GM21619 (cell line): ENCODE measurements around the gene GFOD1.

Experiments used
- ATAC-seq: cut with Tn5 transposase; IDR thresholded peaks from one replicate; pipeline ENCODE4 v1.9.1; 2021; ENCODE audit not compliant: unreplicated experiment

GFOD1 gene

GRCh38 chr6:13486679-13487121 lies 700 bp downstream of the GFOD1 start:
- peak; percentile 24 for ATAC-seq

GRCh38 chr6:13485923-13486562 lies 1.4 kb downstream of the GFOD1 start:
- no peak for ATAC-seq

- ATAC-seq: no peak
Observed at GRCh38 chr6:13485303-13485702, 2.1 kb downstream of the GFOD1 start.

GRCh38 chr6:13484827-13485226 lies 2.6 kb downstream of the GFOD1 start:
- no peak for ATAC-seq

GRCh38 chr6:13484138-13484708 lies 3.2 kb downstream of the GFOD1 start:
- ATAC-seq: no peak

GRCh38 chr6:13480631-13481501 lies 6.5 kb downstream of the GFOD1 start:
- no peak for ATAC-seq

- no peak for ATAC-seq
Observed at GRCh38 chr6:13479971-13480434, 7.4 kb downstream of the GFOD1 start.

- ATAC-seq: no peak
Observed at GRCh38 chr6:13479206-13479800, 8.1 kb downstream of the GFOD1 start.

GRCh38 chr6:13478525-13478966 lies 8.9 kb downstream of the GFOD1 start:
- peak; percentile 43 for ATAC-seq

GRCh38 chr6:13474787-13475186 lies 12.6 kb downstream of the GFOD1 start:
- ATAC-seq: no peak

- no peak for ATAC-seq
Observed at GRCh38 chr6:13474360-13474759, 13.0 kb downstream of the GFOD1 start.

GRCh38 chr6:13473768-13474165 lies 13.6 kb downstream of the GFOD1 start:
- ATAC-seq: no peak

- ATAC-seq: no peak
Observed at GRCh38 chr6:13472976-13473767, 14.2 kb downstream of the GFOD1 start.

GRCh38 chr6:13472099-13472498 lies 15.3 kb downstream of the GFOD1 start:
- ATAC-seq: no peak

- ATAC-seq: no peak
Observed at GRCh38 chr6:13471184-13471583, 16.2 kb downstream of the GFOD1 start.

- ATAC-seq: no peak
Observed at GRCh38 chr6:13470238-13471140, 16.9 kb downstream of the GFOD1 start.

GRCh38 chr6:13469693-13470092 lies 17.7 kb downstream of the GFOD1 start:
- no peak for ATAC-seq

GRCh38 chr6:13468839-13469238 lies 18.6 kb downstream of the GFOD1 start:
- no peak for ATAC-seq

GRCh38 chr6:13467216-13467600 lies 20.2 kb downstream of the GFOD1 start:
- ATAC-seq: no peak
